ENCODE results near the gene IFT57.

- TF ChIP-seq CTCF (conservative IDR thresholded peaks at IDR 0.05; ENCODE audit: low read length) (no peak), EZH2phosphoT487 (IDR thresholded peaks at IDR 0.05; ENCODE audit: borderline replicate concordance) (no peak)
These were observed 18.9 kb upstream of the IFT57 start for GRCh38 chr3:108241146-108241545.
